BE2C (cell line): ENCODE results near the gene PIM1.
A peak's percentile ranks its signal among the peaks of the same experiment; 100 is the strongest.

Experiments
- DNase-seq: peaks from one replicate; pipeline ENCODE4 v3.0.0-alpha.2; 2020
- H3K27me3 ChIP-seq: fragments of 250-450 bp; sonication (Bioruptor Pico); 2 replicates; pipeline ENCODE4 v1.5.1; 2020; ENCODE audit warnings: mild to moderate bottlenecking
- H3K36me3 ChIP-seq: fragments of 250-450 bp; sonication (Bioruptor Pico); 2 replicates; pipeline ENCODE4 v1.5.1; 2020; ENCODE audit warnings: mild to moderate bottlenecking
- H3K4me1 ChIP-seq: fragments of 250-450 bp; sonication (Bioruptor Pico); 2 replicates; pipeline ENCODE4 v1.5.1; 2020
- H3K4me3 ChIP-seq: 2 replicates; pipeline ENCODE4 v1.5.1; 2011; ENCODE audit warnings: low read depth, low read length
- H3K9me3 ChIP-seq: fragments of 250-450 bp; sonication (Bioruptor Pico); 2 replicates; pipeline ENCODE4 v1.5.1; 2020
- CTCF ChIP-seq: IDR thresholded peaks from 2 replicates; pipeline ENCODE4 v1.5.1; 2012; ENCODE audit warnings: mild to moderate bottlenecking, low read depth, low read length

PIM1 gene

DNA sequence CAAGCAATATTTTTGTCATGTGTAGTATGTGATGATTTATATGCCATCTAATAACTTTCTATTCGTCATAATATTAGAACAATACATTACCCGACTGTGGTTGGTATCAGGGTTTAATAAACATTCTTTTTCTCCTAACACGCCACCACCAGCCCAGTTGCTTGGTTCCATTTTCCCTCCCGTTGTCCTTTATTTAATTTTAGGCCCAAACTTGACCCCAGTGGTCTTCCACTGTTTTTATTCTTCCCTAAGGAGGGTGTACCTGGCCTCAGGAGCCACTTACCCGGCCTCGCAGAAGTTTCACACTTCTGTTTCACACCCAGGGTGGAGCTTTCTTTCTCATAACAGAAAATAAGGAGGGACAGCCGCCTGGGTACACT, 33.1 kb upstream of the PIM1 start:
- Histone ChIP-seq H3K36me3 (no peaks in the 10 kb centered on the region), H3K9me3 (no peaks in the 10 kb centered on the region), H3K27me3 (no peaks in the 10 kb centered on the region), H3K4me1 (peaks cover 47% of the 10 kb centered on the region), H3K4me3 (no peak overlapping the region)
- DNase-seq: no peak
- no peak for TF ChIP-seq CTCF

- Histone ChIP-seq H3K4me1 (peaks cover 49% of the 10 kb centered on the region), H3K27me3 (no peaks in the 10 kb centered on the region), H3K36me3 (no peaks in the 10 kb centered on the region), H3K9me3 (no peaks in the 10 kb centered on the region), H3K4me3 (no peak overlapping the region)
- no peak for TF ChIP-seq CTCF
- peak; percentile 87 for DNase-seq
Observed at GRCh38 chr6:37137201-37138090, 32.5 kb upstream of the PIM1 start.

GRCh38 chr6:37138856-37139229, 31.1 kb upstream of the PIM1 start:
- no peak for DNase-seq
- no peak for TF ChIP-seq CTCF
- H3K36me3 ChIP-seq: no peaks in the 10 kb centered on the region
- no peaks in the 10 kb centered on the region for H3K27me3 ChIP-seq
- peaks cover 52% of the 10 kb centered on the region for H3K4me1 ChIP-seq
- H3K9me3 ChIP-seq: no peaks in the 10 kb centered on the region
- H3K4me3 ChIP-seq: no peak overlapping the region

- Histone ChIP-seq H3K36me3 (no peaks in the 10 kb centered on the region), H3K4me3 (no peak overlapping the region), H3K27me3 (no peaks in the 10 kb centered on the region), H3K9me3 (no peaks in the 10 kb centered on the region), H3K4me1 (peaks cover 50% of the 10 kb centered on the region)
- no peak for TF ChIP-seq CTCF
- DNase-seq: no peak
Observed at GRCh38 chr6:37139230-37139962, 30.6 kb upstream of the PIM1 start.

DNA sequence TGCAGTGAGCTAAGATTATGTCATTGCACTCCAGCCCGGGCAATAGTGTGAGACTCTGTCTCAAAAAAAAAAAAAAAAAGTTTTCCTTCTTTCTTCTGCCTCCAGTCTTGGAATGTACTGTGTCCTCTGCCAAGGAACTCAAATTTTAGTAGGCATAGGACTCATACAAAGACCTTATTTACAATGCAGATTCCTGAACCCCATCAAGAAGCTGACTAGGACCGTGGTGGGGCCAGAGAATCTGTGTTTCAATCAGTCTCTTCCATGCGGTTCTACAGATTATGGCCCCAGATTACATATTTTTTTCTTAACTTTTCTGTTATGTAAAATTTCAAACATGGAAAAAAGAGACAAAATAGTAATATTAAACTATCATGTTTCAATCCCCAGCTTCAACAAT, 29.8 kb upstream of the PIM1 start:
- no peaks in the 10 kb centered on the region for H3K9me3 ChIP-seq
- TF ChIP-seq CTCF: no peak
- H3K36me3 ChIP-seq: no peaks in the 10 kb centered on the region
- H3K4me3 ChIP-seq: no peak overlapping the region
- H3K4me1 ChIP-seq: peaks cover 47% of the 10 kb centered on the region
- DNase-seq: no peak
- no peaks in the 10 kb centered on the region for H3K27me3 ChIP-seq
